Mesendoderm (in vitro differentiated cells): ENCODE results near the gene OR56A3.
"Not testable (repeated sequence)": the region's sequence is repeated elsewhere in the genome, so short reads cannot be mapped to it uniquely, and the experiment has no call there.

Experiments
- DNase-seq: peaks from one replicate; pipeline ENCODE4 v3.0.0; 2013
- H2AK5ac ChIP-seq: 2 replicates; pipeline ENCODE4 v1.6.1; 2013; ENCODE audit warnings: low read length, inconsistent platforms
- H2BK120ac ChIP-seq: 2 replicates; pipeline ENCODE4 v1.6.1; 2013; ENCODE audit warnings: low read depth, mild to moderate bottlenecking, low read length, moderate library complexity, mixed read lengths
- H2BK15ac ChIP-seq: replicated peaks from 2 replicates; pipeline ENCODE4 v1.6.1; 2013; ENCODE audit warnings: low read depth, mild to moderate bottlenecking, moderate library complexity
- H2BK5ac ChIP-seq: 2 replicates; pipeline ENCODE4 v1.6.1; 2013; ENCODE audit warnings: low read length, inconsistent platforms
- H3K18ac ChIP-seq: 2 replicates; pipeline ENCODE4 v1.6.1; 2013; ENCODE audit warnings: mild to moderate bottlenecking, low read length, mixed read lengths
- H3K23ac ChIP-seq: one replicate; pipeline ENCODE4 v1.6.1; 2013; ENCODE audit warnings: low read length
- H3K27ac ChIP-seq: 2 replicates; pipeline ENCODE4 v1.5.1; 2013; ENCODE audit warnings: low read depth, mild to moderate bottlenecking, inconsistent platforms, low read length, moderate library complexity
- H3K27me3 ChIP-seq: 2 replicates; pipeline ENCODE4 v1.6.1; 2013; ENCODE audit warnings: low read length, control low read depth, mild to moderate bottlenecking, inconsistent platforms; ENCODE audit not compliant: insufficient read depth, poor library complexity
- H3K36me3 ChIP-seq: 2 replicates; pipeline ENCODE4 v1.6.1; 2013; ENCODE audit warnings: low read length, inconsistent platforms; ENCODE audit not compliant: control insufficient read depth, insufficient read depth
- H3K4ac ChIP-seq: one replicate; pipeline ENCODE4 v1.6.1; 2013; ENCODE audit warnings: low read depth, mild to moderate bottlenecking, low read length, moderate library complexity
- H3K4me1 ChIP-seq: 2 replicates; pipeline ENCODE4 v1.6.1; 2013; ENCODE audit warnings: low read depth, low read length, inconsistent platforms; ENCODE audit not compliant: control insufficient read depth
- H3K4me2 ChIP-seq: 2 replicates; pipeline ENCODE4 v1.6.1; 2013; ENCODE audit warnings: low read length
- H3K4me3 ChIP-seq: 2 replicates; pipeline ENCODE4 v1.5.1; 2013; ENCODE audit warnings: mild to moderate bottlenecking, low read length
- H3K56ac ChIP-seq: one replicate; pipeline ENCODE4 v1.6.1; 2013; ENCODE audit warnings: low read length
- H3K79me1 ChIP-seq: 2 replicates; pipeline ENCODE4 v1.6.1; 2013; ENCODE audit warnings: low read length, inconsistent platforms
- H3K79me2 ChIP-seq: 2 replicates; pipeline ENCODE4 v1.6.1; 2013; ENCODE audit warnings: mild to moderate bottlenecking, low read length; ENCODE audit not compliant: control insufficient read depth, insufficient read depth
- H3K9ac ChIP-seq: 2 replicates; pipeline ENCODE4 v1.6.1; 2013; ENCODE audit warnings: low read length, inconsistent platforms
- H4K5ac ChIP-seq: one replicate; pipeline ENCODE4 v1.6.1; 2013; ENCODE audit warnings: low read length
- H4K8ac ChIP-seq: one replicate; pipeline ENCODE4 v1.6.1; 2013; ENCODE audit warnings: low read depth, mild to moderate bottlenecking, control low read depth, low read length, moderate library complexity
- WGBS: extraction: QIAGEN DNeasy Blood & Tissue Kit; methylation state at CpG from one replicate; pipeline ENCODE4 v1.1.7; 2013; ENCODE audit warnings: low lambda C conversion rate, missing lambda C conversion rate; ENCODE audit not compliant: insufficient coverage; ENCODE audit errors: extremely low coverage; 5-methylcytosine and 5-hydroxymethylcytosine counted together

Gene OR56A3

GRCh38 chr11:5955586-5955985, 13.5 kb downstream of the OR56A3 start:
- H2AK5ac ChIP-seq = no peak overlapping the region
- no peak overlapping the region for H3K4ac ChIP-seq
- no peaks in the 10 kb centered on the region for H3K79me2 ChIP-seq
- H3K4me1 ChIP-seq = no peaks in the 10 kb centered on the region
- H2BK5ac ChIP-seq = no peak overlapping the region
- H3K27ac ChIP-seq = no peak overlapping the region
- no peak overlapping the region for H3K18ac ChIP-seq
- WGBS = no CpG with 5 or more reads among the region's 3 CpGs
- no peaks in the 10 kb centered on the region for H3K79me1 ChIP-seq
- H3K36me3 ChIP-seq = no peaks in the 10 kb centered on the region
- no peak overlapping the region for H3K4me2 ChIP-seq
- H4K5ac ChIP-seq = no peak overlapping the region
- no peak overlapping the region for H4K8ac ChIP-seq
- H3K56ac ChIP-seq = no peak overlapping the region
- H2BK120ac ChIP-seq = no peak overlapping the region
- H2BK15ac ChIP-seq = no peak overlapping the region
- no peak overlapping the region for H3K9ac ChIP-seq
- no peak for DNase-seq
- no peak overlapping the region for H3K23ac ChIP-seq
- H3K27me3 ChIP-seq = no peaks in the 10 kb centered on the region
- no peak overlapping the region for H3K4me3 ChIP-seq

GRCh38 chr11:5960704-5961320, 18.8 kb downstream of the OR56A3 start:
- not testable (repeated sequence) for H3K4me1 ChIP-seq, H4K8ac ChIP-seq, H3K79me2 ChIP-seq, H3K4me2 ChIP-seq, H2BK5ac ChIP-seq, H3K9ac ChIP-seq, H3K18ac ChIP-seq, H3K4ac ChIP-seq, H2AK5ac ChIP-seq, H3K56ac ChIP-seq, H2BK120ac ChIP-seq, H3K23ac ChIP-seq, H2BK15ac ChIP-seq, H3K36me3 ChIP-seq, H3K79me1 ChIP-seq, H3K4me3 ChIP-seq, H3K27me3 ChIP-seq, DNase-seq, H3K27ac ChIP-seq, H4K5ac ChIP-seq
- no CpG with 5 or more reads among the region's 40 CpGs for WGBS

GRCh38 chr11:5966958-5967357, 24.9 kb downstream of the OR56A3 start:
- no peak for DNase-seq
- Histone ChIP-seq H3K56ac (no peak overlapping the region), H2BK15ac (no peak overlapping the region), H2AK5ac (no peak overlapping the region), H3K4ac (no peak overlapping the region), H3K23ac (no peak overlapping the region), H3K4me1 (no peaks in the 10 kb centered on the region), H3K4me2 (no peak overlapping the region), H2BK120ac (no peak overlapping the region), H3K36me3 (no peaks in the 10 kb centered on the region), H4K5ac (no peak overlapping the region), H3K27ac (no peak overlapping the region), H3K4me3 (no peak overlapping the region), H2BK5ac (no peak overlapping the region), H3K9ac (no peak overlapping the region), H3K27me3 (no peaks in the 10 kb centered on the region), H3K18ac (no peak overlapping the region), H3K79me2 (no peaks in the 10 kb centered on the region), H3K79me1 (no peaks in the 10 kb centered on the region), H4K8ac (no peak overlapping the region)
- WGBS = no CpG with 5 or more reads among the region's 2 CpGs

GRCh38 chr11:5967708-5968107, 25.7 kb downstream of the OR56A3 start:
- H3K23ac ChIP-seq = no peak overlapping the region
- H4K5ac ChIP-seq = no peak overlapping the region
- H3K27ac ChIP-seq = no peak overlapping the region
- no peaks in the 10 kb centered on the region for H3K27me3 ChIP-seq
- no peak overlapping the region for H3K56ac ChIP-seq
- H3K4me1 ChIP-seq = no peaks in the 10 kb centered on the region
- H2BK15ac ChIP-seq = no peak overlapping the region
- H3K79me2 ChIP-seq = no peaks in the 10 kb centered on the region
- no peak overlapping the region for H3K4me2 ChIP-seq
- H4K8ac ChIP-seq = no peak overlapping the region
- no peaks in the 10 kb centered on the region for H3K79me1 ChIP-seq
- no peak overlapping the region for H3K9ac ChIP-seq
- no peak overlapping the region for H2AK5ac ChIP-seq
- H2BK120ac ChIP-seq = no peak overlapping the region
- WGBS = no CpG with 5 or more reads among the region's 3 CpGs
- no peak for DNase-seq
- H3K4ac ChIP-seq = no peak overlapping the region
- H2BK5ac ChIP-seq = no peak overlapping the region
- no peaks in the 10 kb centered on the region for H3K36me3 ChIP-seq
- H3K18ac ChIP-seq = no peak overlapping the region
- H3K4me3 ChIP-seq = no peak overlapping the region

GRCh38 chr11:5968394-5968793, 26.3 kb downstream of the OR56A3 start, which contains the start of gene OR56A5:
Gene OR56A5 (minus strand): TSS chr11:5968494. CDS start chr11:5968494, 0 bp downstream.
- Histone ChIP-seq H4K5ac (no peak within 1 kb of the TSS), H2AK5ac (no peak within 1 kb of the TSS), H3K56ac (no peak within 1 kb of the TSS), H3K36me3 (no peaks in the 10 kb centered on the region), H3K27ac (no peak within 1 kb of the TSS), H3K79me2 (no peaks in the 10 kb centered on the region), H3K23ac (no peak within 1 kb of the TSS), H3K4me2 (no peak within 1 kb of the TSS), H3K9ac (no peak within 1 kb of the TSS), H3K27me3 (no peaks in the 10 kb centered on the region), H3K79me1 (no peaks in the 10 kb centered on the region), H3K4me3 (no peak within 1 kb of the TSS), H3K4me1 (no peaks in the 10 kb centered on the region), H3K4ac (no peak within 1 kb of the TSS), H2BK5ac (no peak within 1 kb of the TSS), H2BK120ac (no peak within 1 kb of the TSS), H3K18ac (no peak within 1 kb of the TSS), H2BK15ac (no peak within 1 kb of the TSS), H4K8ac (no peak within 1 kb of the TSS)
- no peak for DNase-seq

- H2BK15ac ChIP-seq = no peak overlapping the region
- no peaks in the 10 kb centered on the region for H3K36me3 ChIP-seq
- H3K4me1 ChIP-seq = no peaks in the 10 kb centered on the region
- no peak for DNase-seq
- H2AK5ac ChIP-seq = no peak overlapping the region
- H3K4ac ChIP-seq = no peak overlapping the region
- no peak overlapping the region for H3K4me2 ChIP-seq
- H3K23ac ChIP-seq = no peak overlapping the region
- H3K56ac ChIP-seq = no peak overlapping the region
- no peak overlapping the region for H3K9ac ChIP-seq
- H4K8ac ChIP-seq = no peak overlapping the region
- no CpG with 5 or more reads among the region's 1 CpG for WGBS
- no peak overlapping the region for H3K27ac ChIP-seq
- no peak overlapping the region for H2BK5ac ChIP-seq
- no peaks in the 10 kb centered on the region for H3K27me3 ChIP-seq
- no peak overlapping the region for H2BK120ac ChIP-seq
- no peak overlapping the region for H3K4me3 ChIP-seq
- H3K79me2 ChIP-seq = no peaks in the 10 kb centered on the region
- H4K5ac ChIP-seq = no peak overlapping the region
- H3K18ac ChIP-seq = no peak overlapping the region
- H3K79me1 ChIP-seq = no peaks in the 10 kb centered on the region
These were observed 31.5 kb downstream of the OR56A3 start for GRCh38 chr11:5973530-5973929.
